ENCODE data around the gene KANSL1L.
A peak's percentile ranks its signal among the peaks of the same experiment; 100 is the strongest.

Gene KANSL1L

DNA sequence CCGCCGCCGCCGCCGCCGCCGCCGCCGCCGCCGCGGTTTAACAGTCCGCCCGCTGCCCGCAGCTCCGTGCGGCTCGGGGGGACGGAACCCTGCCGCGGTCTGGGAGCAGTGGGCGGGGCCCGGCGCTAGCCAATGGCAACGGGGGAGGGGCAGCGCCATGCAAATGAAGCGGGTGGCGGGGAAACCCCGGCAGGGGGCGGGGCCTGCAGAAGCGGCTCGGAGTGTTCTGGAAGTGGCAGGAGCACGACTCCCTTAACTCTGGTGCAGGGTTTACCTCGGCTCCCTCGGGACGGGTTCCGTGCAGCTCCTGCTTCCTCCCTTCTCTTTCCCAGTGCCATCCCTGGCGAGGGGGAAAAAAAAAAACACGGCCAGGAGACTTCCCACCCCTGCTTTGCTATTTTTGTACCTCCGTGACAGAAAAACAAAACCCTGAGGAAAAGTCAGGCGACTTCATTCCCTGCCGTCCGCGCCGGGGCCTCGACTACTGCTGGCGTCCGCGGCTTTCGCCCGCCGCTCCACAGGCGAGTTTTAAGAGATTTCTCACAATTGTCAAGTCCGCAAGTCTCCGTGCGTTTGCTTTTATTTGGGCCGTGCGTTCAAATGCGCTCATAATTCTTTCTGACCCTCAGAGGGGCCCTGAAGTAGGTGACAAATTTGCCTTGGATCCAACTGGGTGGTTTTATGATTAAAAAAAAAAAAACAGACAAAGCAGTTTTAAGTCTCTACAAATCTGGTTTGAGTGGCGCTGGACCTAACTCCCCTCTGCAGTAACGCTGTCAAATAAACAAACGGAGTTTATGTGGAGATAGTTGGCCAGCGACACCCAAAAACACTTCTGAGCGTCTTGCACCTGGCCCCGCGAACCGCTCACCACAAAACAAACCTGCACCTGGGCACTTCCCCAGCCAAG is at the start of gene KANSL1L:
KANSL1L (minus strand) TSS at position 101 of the 910 bp plus-strand sequence. CDS start 16,827 bp downstream, outside the sequence.
- TF ChIP-seq POLR2A (IDR thresholded peaks at IDR 0.05; ENCODE audit: low read depth, low read length) = peak; percentile 48; the same call in 1 of the 2 replicates
- DNase-seq (ENCODE audit: insufficient read length, low spot score) (peak; percentile 76), FAIRE-seq (peak; percentile 84)

GRCh38 chr2:210215120-210215519 is 43.9 kb upstream of the KANSL1L start:
- FAIRE-seq (no peak), DNase-seq (ENCODE audit: insufficient read length, low spot score) (no peak)
- no peak for TF ChIP-seq POLR2A (IDR thresholded peaks at IDR 0.05; ENCODE audit: low read depth, low read length)

DNA sequence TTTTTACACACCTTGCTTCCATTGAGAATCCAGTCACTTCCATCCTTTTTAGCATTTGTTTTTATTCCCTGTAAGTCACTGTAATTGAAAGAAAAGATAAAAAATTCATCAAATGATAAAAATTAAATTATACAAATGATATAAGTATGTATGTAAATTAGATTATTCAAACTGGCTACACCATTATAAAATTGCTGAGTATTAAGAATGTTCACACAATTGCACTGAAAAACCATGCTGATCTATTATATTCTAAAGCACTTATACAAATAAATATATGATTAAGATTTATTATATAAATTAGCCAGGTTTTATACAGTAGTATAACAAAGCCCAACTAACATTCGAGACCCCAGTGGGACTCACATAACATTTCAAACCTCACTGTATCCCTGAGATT is 39.0 kb upstream of the KANSL1L start:
- DNase-seq (ENCODE audit: insufficient read length, low spot score) (no peak), FAIRE-seq (no peak)
- no peak for TF ChIP-seq POLR2A (IDR thresholded peaks at IDR 0.05; ENCODE audit: low read depth, low read length)

- FAIRE-seq (no peak), DNase-seq (ENCODE audit: insufficient read length, low spot score) (no peak)
- no peak for TF ChIP-seq POLR2A (IDR thresholded peaks at IDR 0.05; ENCODE audit: low read depth, low read length)
Measured at GRCh38 chr2:210207929-210208328, 36.7 kb upstream of the KANSL1L start.

GRCh38 chr2:210203558-210203957 is 32.3 kb upstream of the KANSL1L start:
- DNase-seq (ENCODE audit: insufficient read length, low spot score) (no peak), FAIRE-seq (no peak)

GRCh38 chr2:210203147-210203546 is 31.9 kb upstream of the KANSL1L start:
- FAIRE-seq = no peak
- no peak for TF ChIP-seq POLR2A (IDR thresholded peaks at IDR 0.05; ENCODE audit: low read depth, low read length)
- DNase-seq (ENCODE audit: insufficient read length, low spot score) = no peak

More at GRCh38 chr2:210203558-210203957, 32.3 kb upstream of the KANSL1L start:
- no peak for TF ChIP-seq POLR2A (IDR thresholded peaks at IDR 0.05; ENCODE audit: low read depth, low read length)

GRCh38 chr2:210199854-210200253 is 28.6 kb upstream of the KANSL1L start:
- no peak for TF ChIP-seq POLR2A (IDR thresholded peaks at IDR 0.05; ENCODE audit: low read depth, low read length)
- DNase-seq (ENCODE audit: insufficient read length, low spot score) (no peak), FAIRE-seq (no peak)

DNA sequence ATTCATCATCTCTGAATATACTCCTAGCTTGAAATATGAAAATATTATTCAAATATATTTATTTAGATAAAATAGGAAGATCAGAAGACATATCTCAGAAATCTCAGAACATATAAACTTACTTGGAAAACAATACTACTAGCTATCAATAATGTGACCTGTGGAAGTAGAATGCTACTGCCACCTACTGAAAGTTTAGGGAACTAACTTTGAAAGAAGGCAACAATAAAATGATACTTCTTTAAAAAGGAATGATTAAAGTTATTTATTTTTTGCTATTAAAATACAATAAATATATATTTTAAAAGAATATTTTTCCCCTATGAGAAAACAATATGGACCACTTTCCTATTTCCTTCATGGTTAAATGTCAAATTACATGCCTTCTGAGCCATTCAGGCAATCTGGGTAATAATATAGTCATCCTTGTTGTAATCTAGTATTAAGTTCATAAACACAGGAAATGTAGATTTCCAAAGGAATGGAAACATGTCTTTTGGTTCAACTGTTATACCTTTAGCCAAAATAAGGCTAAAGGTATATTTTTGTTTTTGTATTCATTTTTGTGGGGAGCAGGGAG is 28.1 kb upstream of the KANSL1L start:
- no peak for DNase-seq (ENCODE audit: insufficient read length, low spot score)
- TF ChIP-seq POLR2A (IDR thresholded peaks at IDR 0.05; ENCODE audit: low read depth, low read length) = no peak
- FAIRE-seq = peak; percentile 36

GRCh38 chr2:210198326-210198725 is 27.1 kb upstream of the KANSL1L start:
- DNase-seq (ENCODE audit: insufficient read length, low spot score) = no peak
- TF ChIP-seq POLR2A (IDR thresholded peaks at IDR 0.05; ENCODE audit: low read depth, low read length) = no peak
- no peak for FAIRE-seq

DNA sequence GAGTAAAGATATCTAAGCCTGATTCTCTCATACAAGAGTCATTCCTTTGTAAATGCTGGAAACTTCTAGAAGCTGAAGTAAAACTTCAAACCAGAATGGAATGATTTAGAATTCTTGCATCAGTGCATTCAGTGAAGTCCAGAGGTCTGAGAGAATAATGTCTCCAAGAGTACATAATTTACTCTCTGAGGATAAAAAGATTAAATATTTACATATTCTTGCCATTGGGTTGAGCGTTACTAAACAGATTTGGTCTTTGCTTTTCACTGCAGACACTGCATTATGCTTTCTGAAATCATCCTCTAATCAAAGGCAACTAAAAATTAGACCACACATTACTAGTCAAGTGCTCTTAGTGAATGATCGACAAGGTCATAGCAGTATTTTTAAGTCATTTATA is 26.5 kb upstream of the KANSL1L start:
- FAIRE-seq = no peak
- DNase-seq (ENCODE audit: insufficient read length, low spot score) = no peak
- no peak for TF ChIP-seq POLR2A (IDR thresholded peaks at IDR 0.05; ENCODE audit: low read depth, low read length)

GRCh38 chr2:210195101-210195852 is 24.1 kb upstream of the KANSL1L start:
- DNase-seq (ENCODE audit: insufficient read length, low spot score) = no peak

DNA sequence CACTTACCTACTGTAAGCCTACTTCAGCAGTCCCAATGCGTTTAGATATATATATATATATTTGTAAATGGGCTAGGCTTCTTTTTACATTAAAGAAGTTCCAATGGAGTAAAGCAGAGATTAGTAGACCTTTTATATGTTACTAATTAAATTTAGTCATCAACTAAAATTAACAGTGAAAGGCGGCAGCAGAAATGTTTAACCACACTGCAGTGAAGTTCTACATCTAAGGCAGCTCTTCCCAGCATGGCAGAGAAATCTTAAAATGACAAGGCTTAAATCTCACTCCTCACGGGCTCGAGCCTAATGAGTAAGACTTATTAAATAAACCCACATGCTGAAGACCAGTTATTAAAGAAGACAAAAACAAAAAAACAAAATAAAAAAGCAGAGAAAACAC is 19.1 kb upstream of the KANSL1L start:
- TF ChIP-seq POLR2A (IDR thresholded peaks at IDR 0.05; ENCODE audit: low read depth, low read length) = no peak
- no peak for FAIRE-seq
- no peak for DNase-seq (ENCODE audit: insufficient read length, low spot score)

More at GRCh38 chr2:210195101-210195852, 24.1 kb upstream of the KANSL1L start:
- no peak for TF ChIP-seq POLR2A (IDR thresholded peaks at IDR 0.05; ENCODE audit: low read depth, low read length)
- FAIRE-seq = peak; percentile 78

DNA sequence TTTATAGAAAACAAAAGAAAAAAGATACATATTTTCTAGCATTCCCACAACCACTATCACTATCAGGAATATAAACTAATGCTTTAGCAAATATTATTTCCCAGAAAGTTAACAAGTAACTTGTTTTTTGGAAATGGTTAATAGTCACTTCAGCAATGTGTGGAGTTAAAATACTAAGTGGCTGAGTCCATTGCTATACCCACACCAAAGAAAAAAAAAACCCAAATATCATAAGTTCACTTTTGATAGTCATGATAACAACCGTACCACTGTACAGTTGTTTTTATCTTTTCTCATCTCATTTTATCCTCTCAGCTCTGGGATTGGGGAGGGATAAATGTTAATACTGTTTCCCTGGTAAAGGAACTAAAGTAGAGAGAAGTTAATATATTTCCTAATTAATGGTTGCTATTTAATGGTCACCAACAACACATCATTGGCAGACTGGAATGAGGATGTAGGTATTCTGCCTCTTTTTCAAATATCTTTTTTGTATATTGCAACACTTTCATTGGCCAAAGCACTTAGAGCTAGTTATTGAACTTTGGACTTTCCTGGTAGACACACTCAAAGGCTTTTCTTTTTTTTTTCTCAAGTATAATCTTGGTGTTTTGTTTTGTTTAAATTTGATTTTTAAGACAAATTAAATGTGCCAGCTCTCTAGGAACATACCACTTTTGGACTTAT is 18.4 kb upstream of the KANSL1L start:
- no peak for TF ChIP-seq POLR2A (IDR thresholded peaks at IDR 0.05; ENCODE audit: low read depth, low read length)
- FAIRE-seq (no peak), DNase-seq (ENCODE audit: insufficient read length, low spot score) (no peak)
